Stimulated activated CD8-positive, alpha-beta memory T cell treated with anti-CD3 and anti-CD28 coated beads, Interleukin-15, amount 100 ng/mL, for 48 hours (primary cell): Measurements from ENCODE around the gene OPA1.

Source experiments
- DNase-seq, 2 donors: peaks; one replicate each; pipeline ENCODE4 v3.0.0-alpha.2; 2020; ENCODE audit warnings: low read depth in 2 of 2

Gene OPA1

DNA sequence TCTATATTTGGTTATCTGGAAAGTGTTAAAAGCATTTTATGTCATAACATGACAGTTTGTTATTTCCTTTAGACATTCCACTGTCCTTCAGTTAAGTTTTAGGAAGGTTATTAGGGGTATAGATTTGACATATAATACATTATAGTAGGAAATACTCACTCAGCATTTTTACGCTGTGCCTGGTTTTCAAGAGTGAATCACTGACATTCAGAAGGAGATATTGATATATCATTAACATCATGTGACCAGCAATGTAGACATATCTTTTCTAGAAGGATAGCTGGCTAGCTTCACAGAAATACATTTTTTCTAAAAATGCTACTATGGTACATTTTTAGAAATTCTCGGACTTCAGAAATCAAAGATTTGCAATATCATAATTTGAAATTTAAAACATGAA lies 57.6 kb downstream of the OPA1 start:
- DNase-seq = no peak

DNA sequence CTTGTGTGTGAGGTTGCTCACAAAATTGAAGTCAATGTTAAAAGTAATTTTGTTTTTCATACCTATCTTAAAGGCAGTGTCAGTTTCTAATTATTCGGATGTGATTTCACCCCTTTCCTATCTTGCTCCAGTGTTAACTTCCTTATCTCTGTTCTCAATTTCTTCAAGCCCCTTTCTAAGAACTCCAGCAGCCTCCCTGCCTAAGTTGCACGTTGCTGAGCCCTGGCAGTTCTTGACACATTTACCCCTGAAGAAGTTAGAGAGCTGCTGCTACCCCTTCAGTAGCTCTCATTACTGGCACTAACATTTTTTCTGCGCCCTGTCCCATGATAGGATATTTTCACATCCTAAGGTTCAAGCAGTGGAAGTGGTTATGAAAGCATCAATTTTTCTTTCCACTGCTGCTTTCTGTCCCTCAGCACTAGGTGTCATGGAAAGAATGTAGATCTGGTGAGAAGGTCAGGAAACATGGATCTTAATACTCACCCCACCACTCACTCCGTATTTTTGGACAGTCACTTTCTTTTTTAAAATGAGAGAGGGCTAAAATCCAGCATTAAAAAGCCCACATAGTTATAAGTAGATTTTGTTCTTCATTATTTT lies 62.9 kb downstream of the OPA1 start:
- no peak for DNase-seq

DNA sequence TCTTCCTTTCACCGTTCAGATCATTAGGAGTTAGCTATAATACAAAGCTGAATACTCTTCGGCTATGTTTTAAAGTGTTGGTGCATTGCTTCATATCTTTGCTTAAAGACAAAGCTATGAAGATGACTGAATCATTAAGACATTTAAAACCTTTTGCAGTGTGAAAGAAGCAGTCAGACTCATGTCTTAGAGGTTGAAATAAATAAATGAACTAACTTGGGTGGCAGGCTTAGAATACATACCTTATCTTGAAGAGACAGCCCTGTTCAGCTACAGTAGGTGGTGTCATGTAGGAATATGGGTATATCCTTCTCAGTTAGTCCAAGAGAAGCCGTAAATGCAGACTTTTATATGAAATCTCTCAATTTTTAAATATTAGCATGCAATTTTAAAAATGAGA lies 63.4 kb downstream of the OPA1 start:
- no peak for DNase-seq

DNA sequence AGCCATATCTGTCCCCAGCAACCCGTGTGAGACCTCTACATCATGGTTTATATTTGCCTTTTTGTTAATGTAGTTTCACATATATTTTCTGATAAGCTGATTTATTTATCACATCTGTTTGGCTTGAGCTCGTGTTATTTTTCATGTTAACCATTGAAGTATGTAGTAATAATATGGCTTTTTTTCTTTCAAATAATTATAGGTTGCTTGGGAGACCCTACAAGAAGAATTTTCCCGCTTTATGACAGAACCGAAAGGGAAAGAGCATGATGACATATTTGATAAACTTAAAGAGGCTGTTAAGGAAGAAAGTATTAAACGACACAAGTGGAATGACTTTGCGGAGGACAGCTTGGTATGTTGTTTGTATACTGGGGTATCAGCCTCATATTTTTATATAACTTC lies 63.9 kb downstream of the OPA1 start:
- DNase-seq = no peak

DNA sequence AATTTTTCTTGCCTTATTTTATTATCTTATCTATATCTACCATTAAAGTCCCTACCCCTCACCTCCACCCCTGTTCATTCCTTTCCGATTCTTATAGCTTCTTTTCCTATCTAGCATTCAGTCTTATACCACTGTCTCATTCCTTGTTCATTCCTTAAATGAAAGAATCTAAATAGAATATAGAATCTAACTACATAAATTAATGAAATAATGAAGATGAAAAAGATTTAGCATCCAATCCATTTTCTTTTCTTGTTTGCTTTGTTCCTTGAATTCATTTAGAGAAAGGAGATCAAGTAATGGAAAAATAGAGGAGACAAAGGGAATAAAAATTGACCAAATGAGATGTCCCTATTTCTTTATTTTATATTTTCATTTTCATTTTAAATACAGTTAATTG lies 67.2 kb downstream of the OPA1 start:
- DNase-seq = no peak

DNA sequence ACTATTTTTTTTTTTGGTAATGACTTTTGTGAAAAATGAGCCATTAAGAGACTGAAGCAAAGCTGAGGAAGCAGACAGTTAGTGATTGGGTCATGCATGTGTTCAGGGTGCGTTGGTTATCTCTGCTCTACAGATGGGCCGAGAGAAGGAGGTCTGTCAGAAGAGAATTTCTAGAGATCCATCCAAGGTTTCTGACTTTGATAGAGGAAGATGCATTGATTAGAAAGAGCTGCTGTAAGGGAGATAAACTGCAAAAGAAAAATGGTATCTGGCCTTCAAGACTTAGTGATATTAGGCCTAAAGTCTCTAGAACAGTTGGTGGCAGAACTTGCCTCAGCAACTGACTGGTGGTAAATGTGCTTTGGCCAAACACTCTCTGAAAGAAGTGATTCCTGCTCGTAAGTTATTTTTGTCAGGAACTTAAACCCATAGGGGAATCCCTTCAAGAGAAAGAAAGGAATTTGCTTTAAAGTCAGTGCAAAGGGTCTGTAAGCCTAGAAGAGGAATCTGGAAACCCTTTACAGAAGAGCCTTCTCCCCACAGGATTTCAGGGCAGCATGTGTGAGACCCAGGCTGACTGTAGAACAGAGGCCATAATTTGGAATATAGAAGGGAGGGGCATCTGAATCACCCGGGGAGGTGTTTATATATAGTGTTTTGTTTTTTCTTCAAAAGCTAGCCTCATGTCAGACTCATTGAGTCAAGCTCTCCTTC lies 67.8 kb downstream of the OPA1 start:
- DNase-seq = no peak

DNA sequence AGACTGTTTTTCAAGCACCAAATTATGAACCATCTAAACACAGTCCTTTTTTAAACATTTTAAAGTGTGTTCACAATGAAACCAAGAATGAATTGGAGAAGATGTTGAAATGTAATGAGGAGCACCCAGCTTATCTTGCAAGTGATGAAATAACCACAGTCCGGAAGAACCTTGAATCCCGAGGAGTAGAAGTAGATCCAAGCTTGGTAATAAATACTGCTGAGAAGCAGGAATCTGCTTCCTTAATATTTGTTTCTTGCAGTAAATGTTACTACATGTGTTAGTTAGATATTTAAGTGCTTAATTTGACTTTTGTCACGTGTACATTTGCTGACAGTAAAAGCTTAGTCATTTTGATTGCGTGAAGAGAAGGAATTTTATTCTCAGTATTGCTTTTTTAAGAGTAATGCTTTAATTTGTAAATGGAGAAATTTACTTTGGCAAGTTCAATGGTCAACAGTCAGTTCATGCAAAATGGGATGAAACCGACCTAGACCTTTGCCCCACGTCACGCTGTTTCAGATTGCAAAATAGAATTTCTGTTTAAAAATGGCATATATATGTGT lies 69.8 kb downstream of the OPA1 start:
- no peak for DNase-seq

DNA sequence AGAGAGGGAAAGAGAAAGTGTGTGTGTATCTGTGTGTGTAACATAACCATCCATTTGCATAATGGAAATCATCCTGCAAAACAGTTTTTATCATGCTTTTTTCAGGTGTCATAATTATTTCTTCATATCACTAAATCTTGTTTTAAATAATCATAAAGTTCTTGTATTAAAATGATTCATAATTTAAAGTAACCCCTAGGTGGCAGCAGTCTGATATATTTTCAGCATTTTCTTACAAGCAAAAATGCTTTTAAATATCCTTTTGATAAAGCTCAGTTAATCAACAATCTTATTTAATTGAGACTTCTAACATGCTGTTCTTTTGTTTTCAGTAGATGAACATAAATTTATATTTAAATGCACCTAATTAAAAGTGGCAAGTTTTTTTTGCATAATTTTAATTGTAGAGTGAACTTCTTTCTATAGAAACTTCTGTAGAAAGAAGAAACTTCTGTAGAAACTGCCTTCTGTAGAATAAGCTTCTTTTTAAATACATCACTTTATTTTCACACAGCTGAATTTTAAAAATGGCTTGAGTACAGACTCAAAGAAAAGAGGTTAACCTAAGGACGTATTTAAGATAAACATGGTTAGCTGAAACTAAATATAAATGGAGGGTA lies 72.5 kb downstream of the OPA1 start:
- no peak for DNase-seq

DNA sequence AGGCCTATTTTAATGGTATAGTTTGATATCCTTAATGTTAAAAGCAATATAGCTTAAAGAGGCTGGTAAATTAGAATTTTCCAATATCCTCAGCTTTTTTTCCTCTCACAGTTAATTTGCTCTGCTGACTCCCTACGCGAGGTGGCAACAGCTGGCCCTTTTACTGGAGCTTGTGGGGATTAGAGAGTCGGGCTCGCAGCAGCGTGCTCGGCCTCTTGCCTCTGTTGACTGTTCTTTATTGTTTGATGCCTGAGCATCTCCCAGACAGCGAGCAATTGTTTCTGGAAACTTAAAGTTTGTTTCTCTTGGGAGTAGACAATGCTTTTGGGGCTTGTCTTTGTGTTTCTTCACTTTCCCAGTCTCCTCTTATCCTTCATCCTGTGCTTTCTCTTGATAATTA lies 80.8 kb downstream of the OPA1 start:
- DNase-seq = no peak

DNA sequence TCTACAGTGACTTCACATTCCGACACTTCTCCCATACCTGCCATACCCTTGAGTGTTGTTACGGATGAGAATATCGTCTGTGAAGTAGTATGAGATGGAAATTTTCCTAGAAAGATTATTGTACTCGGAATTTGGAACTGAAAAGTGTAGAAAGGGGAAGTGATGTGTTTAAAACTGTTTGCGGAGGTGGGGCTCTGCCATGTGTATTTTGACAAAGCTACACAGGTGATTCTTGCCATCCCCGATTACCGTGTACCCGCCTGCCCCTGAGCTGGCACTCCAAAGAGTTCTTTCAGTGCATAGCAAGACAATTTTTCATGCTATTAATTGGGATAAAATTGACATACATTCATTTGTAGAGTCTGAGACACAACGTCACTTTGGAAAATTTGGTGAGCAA lies 81.7 kb downstream of the OPA1 start:
- DNase-seq = no peak

DNA sequence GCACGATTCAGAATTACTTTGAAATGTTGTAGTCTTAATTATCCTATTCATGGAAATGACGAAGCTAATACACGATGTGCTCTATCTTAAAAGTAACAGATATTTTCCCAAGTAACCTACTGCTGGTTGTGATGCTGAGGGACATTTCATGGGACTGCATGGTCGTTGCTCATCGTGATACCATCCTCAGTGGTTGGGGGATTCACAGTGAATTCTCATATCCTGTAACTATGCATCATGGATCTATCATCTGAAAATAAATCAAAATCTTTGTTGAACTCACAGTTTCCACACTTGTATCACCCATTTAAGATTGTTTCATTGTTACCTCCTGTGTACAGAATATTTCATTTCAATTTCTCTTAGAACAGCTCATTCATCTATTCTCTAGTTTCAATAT lies 84.7 kb downstream of the OPA1 start:
- DNase-seq = no peak

DNA sequence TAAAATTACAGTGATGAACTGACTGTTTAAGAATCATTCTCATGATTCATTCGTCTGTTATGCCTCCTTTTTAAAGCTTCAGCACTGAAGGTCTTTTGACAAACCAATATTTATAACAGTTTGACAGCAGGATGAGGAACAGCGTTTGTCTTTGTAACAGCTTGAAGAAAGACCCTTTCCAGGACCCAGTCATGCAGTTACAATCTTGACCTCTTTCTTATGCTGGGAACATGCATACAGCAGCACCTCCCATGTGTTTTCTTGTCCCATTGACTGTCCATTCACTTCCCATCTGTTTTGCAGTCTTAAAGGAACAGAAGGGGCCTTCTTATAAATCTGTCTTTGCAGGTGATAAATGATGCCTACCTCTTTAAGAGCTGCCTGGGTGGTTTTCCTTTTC lies 87.2 kb downstream of the OPA1 start:
- DNase-seq = no peak

DNA sequence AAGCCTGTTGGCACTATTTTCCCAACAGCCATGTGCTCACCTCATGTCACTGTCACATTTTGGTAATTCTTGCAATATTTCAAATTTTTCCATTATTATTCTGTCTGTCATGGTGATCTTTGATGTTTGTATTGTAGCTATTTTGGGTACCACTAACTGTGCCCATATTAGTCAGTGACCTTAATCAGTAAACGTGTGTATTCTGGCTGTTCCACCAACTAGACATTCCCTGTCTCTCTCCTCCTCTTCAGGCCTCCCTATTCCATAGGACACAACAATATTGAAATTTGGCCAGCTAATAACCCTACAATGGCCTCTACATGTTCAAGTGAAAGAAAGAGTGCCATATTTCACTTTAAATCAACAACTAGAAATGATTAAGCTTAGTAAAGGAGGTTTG lies 88.6 kb downstream of the OPA1 start:
- DNase-seq = no peak

DNA sequence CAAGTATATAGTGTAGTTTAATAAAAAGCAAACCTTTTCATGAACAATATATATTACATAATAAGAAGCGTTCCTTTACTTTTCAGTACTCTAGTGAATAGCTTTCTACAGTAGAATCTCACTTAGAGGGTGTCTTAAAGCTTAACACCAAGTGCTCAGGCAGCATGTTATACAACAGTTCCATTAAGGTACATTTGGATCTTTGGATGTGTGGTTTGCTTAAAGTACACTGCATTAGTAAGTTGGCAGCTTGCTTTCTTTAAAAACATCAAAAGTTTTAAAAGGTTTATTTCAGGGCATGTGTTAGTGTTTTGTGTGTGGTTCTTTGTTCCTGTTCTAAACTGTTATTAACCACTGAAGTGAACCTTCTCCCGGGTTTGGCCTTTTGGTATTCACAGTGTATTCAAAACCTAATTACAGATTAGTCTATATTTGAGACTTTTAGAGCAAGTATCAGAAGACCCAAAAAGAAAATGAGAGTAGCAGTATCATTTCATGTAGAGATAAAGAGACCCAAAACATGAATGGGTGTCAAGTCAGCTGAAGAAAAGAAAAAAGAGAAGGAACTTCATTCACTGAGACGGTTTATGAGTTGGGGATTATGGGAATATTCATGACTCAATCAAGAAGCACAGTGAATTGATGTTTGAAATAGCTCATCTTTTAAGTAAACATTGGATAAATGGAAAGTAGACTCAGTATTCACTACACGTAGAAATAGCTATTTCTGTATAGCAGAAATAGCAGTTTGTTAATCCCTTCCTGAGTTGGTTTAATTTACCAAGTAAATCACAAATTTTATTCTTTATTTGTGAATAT lies 93.9 kb downstream of the OPA1 start:
- no peak for DNase-seq

DNA sequence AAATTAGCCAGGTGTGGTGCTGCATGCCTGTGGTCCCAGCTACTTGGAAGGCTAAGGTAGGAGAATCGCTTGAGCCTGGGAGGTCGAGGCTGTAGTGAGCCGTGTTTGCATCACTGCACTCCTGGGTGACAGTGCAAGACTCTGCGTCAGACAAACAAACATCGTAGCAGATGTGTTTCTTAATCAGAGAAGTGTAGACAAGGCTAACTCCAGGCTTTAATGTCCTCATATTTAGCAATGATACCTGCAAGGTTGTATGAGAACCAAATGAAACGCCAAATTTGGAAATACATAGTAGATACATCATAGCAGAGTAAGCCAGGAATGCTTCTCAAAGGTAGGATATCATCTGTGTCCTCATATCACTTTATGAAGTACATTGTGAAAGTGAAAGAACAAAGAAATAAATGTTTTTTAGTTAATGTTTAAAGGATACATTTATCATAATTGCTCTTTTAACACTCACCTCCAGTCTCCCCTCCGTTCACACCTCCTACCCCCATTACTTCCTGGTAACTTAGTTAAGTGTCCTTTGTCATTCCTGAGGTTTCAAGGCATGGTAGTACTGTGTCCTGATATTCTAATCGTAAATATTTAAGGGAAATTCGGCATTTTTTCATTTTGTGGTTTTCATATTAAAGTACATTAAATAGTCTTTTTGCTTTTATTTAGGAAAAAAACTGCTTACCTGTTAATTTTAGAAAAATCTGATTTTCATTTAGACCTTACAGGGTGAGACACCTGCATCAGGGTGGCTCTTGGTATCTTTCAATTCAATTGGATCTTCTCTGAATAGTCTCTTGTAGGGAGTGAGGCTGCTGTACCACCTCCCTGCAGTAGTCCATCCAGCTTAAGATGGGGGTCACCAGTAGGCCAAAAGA lies 96.1 kb downstream of the OPA1 start:
- no peak for DNase-seq

DNA sequence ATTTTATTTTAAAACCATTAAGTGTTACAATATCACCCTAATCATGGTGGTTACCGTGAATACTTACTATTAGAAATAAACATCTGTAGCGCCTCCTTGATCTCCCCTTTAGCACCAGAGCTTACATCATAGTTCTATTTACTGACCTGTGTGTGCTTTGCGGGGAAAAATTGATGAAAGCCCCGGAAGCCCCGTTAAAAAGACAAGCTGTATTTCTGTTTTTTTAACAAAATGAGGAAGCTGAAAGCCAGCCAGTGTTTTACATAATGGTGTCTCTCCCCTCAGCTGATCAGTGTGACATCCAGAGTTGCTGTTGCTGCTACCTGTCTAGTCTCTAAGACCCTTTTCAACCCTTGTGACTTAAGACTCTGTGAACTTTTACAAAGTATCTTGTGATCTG lies 100.8 kb downstream of the OPA1 start:
- DNase-seq = no peak

DNA sequence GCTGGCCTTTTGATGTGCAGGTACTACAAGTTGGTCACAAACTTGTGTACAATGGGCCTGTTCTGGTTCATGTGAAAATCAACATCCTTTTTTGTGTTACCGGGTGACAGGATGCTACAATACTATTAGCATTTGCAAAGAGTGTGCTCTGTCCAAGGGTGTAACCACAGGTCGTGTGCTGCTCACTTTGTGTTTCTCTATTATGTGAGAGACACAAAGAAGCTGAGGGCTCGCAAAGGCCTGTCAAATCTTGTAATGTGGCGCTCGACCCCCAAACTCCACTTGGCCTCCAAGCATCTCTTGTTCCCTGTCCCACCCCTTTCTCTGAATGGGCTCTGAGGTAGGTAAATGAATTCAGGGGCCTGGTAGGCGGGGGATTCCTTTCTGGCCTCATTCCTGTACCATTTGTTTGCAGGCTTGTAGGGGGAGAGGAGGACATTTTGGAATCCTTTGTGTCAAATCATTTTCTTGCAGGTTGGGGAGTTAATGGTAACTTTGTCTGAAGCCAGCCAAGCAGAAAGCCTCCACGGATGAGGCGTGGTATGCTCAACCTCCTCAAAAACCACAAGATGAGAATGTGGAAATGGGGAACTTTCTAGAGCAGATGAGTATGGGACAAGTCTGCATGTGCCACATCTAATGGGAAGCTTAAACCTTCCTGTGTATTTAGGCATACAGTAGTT lies 109.1 kb downstream of the OPA1 start:
- DNase-seq = no peak

DNA sequence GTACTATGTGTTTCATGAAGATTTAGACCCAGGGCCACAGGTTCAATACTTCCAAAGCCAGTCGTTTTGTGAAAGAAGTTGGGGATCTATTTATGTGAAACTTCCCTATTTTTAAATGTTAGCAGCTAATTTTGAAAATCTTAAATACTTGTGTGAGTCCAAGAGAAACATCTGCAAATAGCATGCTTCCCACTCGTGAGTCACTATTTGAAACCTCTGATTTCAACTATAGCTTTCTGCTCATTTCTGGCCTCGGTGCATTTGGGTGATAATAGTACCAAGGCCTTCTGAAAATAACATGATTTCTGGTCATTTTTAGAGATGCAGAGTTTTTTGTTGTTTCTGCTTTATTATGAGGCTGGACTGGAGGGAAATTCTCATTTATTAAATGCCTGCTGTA lies 110.0 kb downstream of the OPA1 start:
- DNase-seq = no peak

DNA sequence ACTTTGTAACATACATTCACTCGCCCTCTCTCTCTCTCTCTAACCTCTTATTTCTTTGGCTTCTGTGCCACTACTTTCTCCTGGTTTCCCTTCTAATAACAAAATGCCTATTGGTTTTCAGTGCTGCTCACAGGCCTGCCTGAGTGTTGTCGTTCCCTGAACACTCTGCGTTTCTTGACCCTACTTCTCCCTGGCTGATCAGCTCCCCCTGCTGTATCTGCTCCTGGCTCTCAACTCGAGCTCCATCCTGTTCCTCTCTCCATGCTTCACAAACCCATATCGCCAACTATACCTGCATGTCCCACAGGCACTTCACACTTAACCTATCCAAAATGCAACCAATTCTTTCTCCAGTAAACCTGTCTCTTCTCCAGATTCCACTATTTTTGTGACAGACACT lies 111.4 kb downstream of the OPA1 start:
- no peak for DNase-seq

DNA sequence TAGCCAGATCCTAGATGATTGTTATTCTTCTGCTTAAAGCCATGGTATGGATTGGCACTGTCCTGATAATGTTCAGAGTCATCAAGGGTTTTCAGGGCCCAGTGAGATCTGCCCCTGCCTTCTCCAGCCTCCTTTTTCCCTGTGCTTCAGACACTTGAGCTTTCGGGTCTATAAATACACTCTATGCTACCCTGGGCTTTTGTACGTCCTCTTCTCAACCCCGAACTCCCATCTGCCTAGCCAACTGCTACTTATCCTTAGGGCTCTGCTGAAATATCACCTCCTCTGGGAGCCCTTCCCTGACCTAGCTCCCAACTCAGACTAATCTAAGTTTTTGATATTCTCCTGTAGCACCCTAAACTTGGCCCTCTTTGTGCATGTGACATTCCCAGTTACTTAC lies 115.3 kb downstream of the OPA1 start:
- no peak for DNase-seq
